HepG2 (cell line): ENCODE measurements around the gene CDC27. TPM values are rescaled to one million over a fixed set of nuclear protein-coding genes. Genes with fewer than 3 reads are reported as not detected.

Experiments
- ATAC-seq: fragments of 200-7000 bp; cut with Tn5 transposase; 3 replicates; pipeline ENCODE4 v1.9.1; 2020; ENCODE audit warnings: mild to moderate bottlenecking, moderate library complexity
- BruUV-seq: library from RNA; stranded (reverse); fragments of 400-500 nt; replicated peaks from 2 replicates; lab custom pipeline; 2021; lab: Mats Ljungman, UMichigan
- CTCF ChIA-PET: fragments of 300-600 bp; formaldehyde crosslinking; extraction: SDS; loops from one replicate; lab custom pipeline; 2021; ENCODE audit warnings: low total read pairs, inconsistent platforms, low intra/inter-chr PET ratio; lab: Yijun Ruan, JAX
- POLR2A ChIA-PET: fragments of 350-600 bp; sonication (Branson Sonifier 250); formaldehyde crosslinking; loops from one replicate; lab custom pipeline; 2020; ENCODE audit warnings: antibody characterized with exemption, inconsistent platforms; lab: Yijun Ruan, JAX
- DNase-seq: peaks from one replicate; pipeline ENCODE4 v3.0.0-alpha.2; 2015; ENCODE audit warnings: low spot score
- FAIRE-seq: peaks from 3 replicates; lab custom pipeline; 2011; peaks lifted over from hg19 to GRCh38; lab: Jason Lieb, UNC
- H2AFZ ChIP-seq: one replicate; pipeline ENCODE4 v1.6.1; 2011; ENCODE audit warnings: low read length, inconsistent platforms
- H3K27ac ChIP-seq: fragments of 300-600 bp; 3 replicates; pipeline ENCODE4 v1.8.0; 2011; ENCODE audit warnings: mixed run types, mild to moderate bottlenecking, mixed read lengths, low read length, inconsistent platforms; ENCODE audit not compliant: insufficient read depth; ENCODE audit errors: extremely low read length
- H3K27me3 ChIP-seq, 2 experiments: fragments of 200-600 bp in 1 of 2; 2 replicates in 1 of 2; 3 replicates in 1 of 2; pipeline versions ENCODE4 v1.6.0 to v1.8.0; 2011; ENCODE audit warnings: low read length in 2 of 2, mild to moderate bottlenecking in 2 of 2, moderate library complexity in 2 of 2, inconsistent platforms in 1 of 2; ENCODE audit not compliant: insufficient read depth in 2 of 2, control insufficient read depth in 1 of 2
- H3K36me3 ChIP-seq, 2 experiments: fragments of 200-600 bp in 1 of 2; replicated peaks in 1 of 2; 2 replicates in 1 of 2; 3 replicates in 1 of 2; pipeline versions ENCODE4 v1.5.1 to v1.8.0; 2011; ENCODE audit warnings: low read length in 2 of 2, inconsistent platforms in 1 of 2; ENCODE audit not compliant: insufficient read depth in 2 of 2, control insufficient read depth in 1 of 2
- H3K4me1 ChIP-seq: 2 replicates; pipeline ENCODE4 v1.5.1; 2012; ENCODE audit warnings: low read length, inconsistent platforms; ENCODE audit not compliant: insufficient read depth
- H3K4me2 ChIP-seq: 2 replicates; pipeline ENCODE4 v1.6.0; 2011; ENCODE audit warnings: low read depth, low read length, inconsistent platforms
- H3K4me3 ChIP-seq, 3 experiments: fragments of 200-600 bp in 1 of 3; sonication (generic), shearing (Covaris generic) in 1 of 3; replicated peaks in 1 of 3; 2 replicates each; pipeline ENCODE4 v1.5.1; 2011 to 2016; ENCODE audit warnings: low read length in 3 of 3, inconsistent platforms in 2 of 3, low read depth in 2 of 3, mild to moderate bottlenecking in 2 of 3, control low read depth in 1 of 3, mixed read lengths in 1 of 3; ENCODE audit not compliant: insufficient read depth in 1 of 3
- H3K79me2 ChIP-seq: one replicate; pipeline ENCODE4 v1.6.1; 2011; ENCODE audit warnings: low read length, inconsistent platforms; ENCODE audit not compliant: insufficient read depth
- H3K9ac ChIP-seq: 2 replicates; pipeline ENCODE4 v1.6.0; 2011; ENCODE audit warnings: mild to moderate bottlenecking, low read depth, low read length, inconsistent platforms; ENCODE audit not compliant: insufficient read depth
- H3K9me3 ChIP-seq: 2 replicates; pipeline ENCODE4 v1.5.1; 2012; ENCODE audit warnings: mild to moderate bottlenecking, low read length
- H4K20me1 ChIP-seq: 2 replicates; pipeline ENCODE4 v1.6.0; 2011; ENCODE audit warnings: inconsistent platforms, mild to moderate bottlenecking, low read length, moderate library complexity; ENCODE audit not compliant: insufficient read depth
- AKNA ChIP-seq: sonication (generic); formaldehyde crosslinking; IDR thresholded peaks from 2 replicates; pipeline ENCODE4 v1.4.0; 2020; ENCODE audit warnings: missing genetic modification reagents, borderline replicate concordance
- CHCHD3 ChIP-seq: sonication (generic); formaldehyde crosslinking; IDR thresholded peaks from 2 replicates; pipeline ENCODE4 v1.8.0; 2022; ENCODE audit warnings: mild to moderate bottlenecking, missing genetic modification reagents, moderate library complexity
- KDM6A ChIP-seq: IDR thresholded peaks from 2 replicates; pipeline ENCODE4 v1.6.1; 2016; ENCODE audit warnings: low read depth
- PHF5A ChIP-seq: IDR thresholded peaks from one replicate; pipeline ENCODE4 v1.6.1; 2018; ENCODE audit warnings: low read depth, missing genetic modification reagents; ENCODE audit not compliant: unreplicated experiment
- SAFB2 ChIP-seq: sonication (generic); formaldehyde crosslinking; IDR thresholded peaks from 2 replicates; pipeline ENCODE4 v1.5.1; 2020; ENCODE audit warnings: missing genetic modification reagents, low read depth, mild to moderate bottlenecking, borderline replicate concordance
- SETDB1 ChIP-seq: sonication (generic); formaldehyde crosslinking; IDR thresholded peaks from 2 replicates; pipeline ENCODE4 v1.5.1; 2020; ENCODE audit warnings: missing genetic modification reagents, mild to moderate bottlenecking, borderline replicate concordance
- SRF ChIP-seq: IDR thresholded peaks from 2 replicates; pipeline ENCODE4 v1.6.1; 2011; ENCODE audit warnings: mild to moderate bottlenecking, low read depth, low read length, moderate library complexity
- STAG1 ChIP-seq: sonication (generic); formaldehyde crosslinking; IDR thresholded peaks from 2 replicates; pipeline ENCODE4 v1.4.0; 2020; ENCODE audit warnings: missing genetic modification reagents
- TBX2 ChIP-seq: sonication (generic); formaldehyde crosslinking; IDR thresholded peaks from 2 replicates; pipeline ENCODE4 v1.5.0; 2020; ENCODE audit warnings: missing genetic modification reagents, mild to moderate bottlenecking, borderline replicate concordance
- TOE1 ChIP-seq: sonication (generic); formaldehyde crosslinking; IDR thresholded peaks from 2 replicates; pipeline ENCODE4 v1.4.0; 2020; ENCODE audit warnings: mild to moderate bottlenecking, missing genetic modification reagents
- ZBTB33 ChIP-seq: sonication (generic); formaldehyde crosslinking; IDR thresholded peaks from 2 replicates; pipeline ENCODE4 v1.4.0; 2020; ENCODE audit warnings: missing genetic modification reagents
- ZMAT5 ChIP-seq: sonication (generic); formaldehyde crosslinking; IDR thresholded peaks from 2 replicates; pipeline ENCODE4 v1.5.0; 2020; ENCODE audit warnings: mild to moderate bottlenecking, low read depth, missing genetic modification reagents, borderline replicate concordance
- ZNF496 ChIP-seq: sonication (generic); formaldehyde crosslinking; IDR thresholded peaks from 2 replicates; pipeline ENCODE4 v1.8.1; 2023; ENCODE audit warnings: mild to moderate bottlenecking, moderate library complexity, missing genetic modification reagents; ENCODE audit not compliant: insufficient replicate concordance
- ZNF589 ChIP-seq: sonication (generic); formaldehyde crosslinking; conservative IDR thresholded peaks from 2 replicates; pipeline ENCODE4 v1.8.0; 2022; ENCODE audit warnings: mild to moderate bottlenecking, moderate library complexity, missing genetic modification reagents
- ZNF629 ChIP-seq: sonication (generic); formaldehyde crosslinking; conservative IDR thresholded peaks from 2 replicates; pipeline ENCODE4 v1.5.0; 2020; ENCODE audit warnings: missing genetic modification reagents
- ZNF713 ChIP-seq: sonication (generic); formaldehyde crosslinking; IDR thresholded peaks from 2 replicates; pipeline ENCODE4 v1.4.0; 2020; ENCODE audit warnings: mild to moderate bottlenecking, missing genetic modification reagents
- ZNF740 ChIP-seq: sonication (generic); formaldehyde crosslinking; IDR thresholded peaks from 2 replicates; pipeline ENCODE4 v1.4.0; 2020; ENCODE audit warnings: missing genetic modification reagents
- ZNF883 ChIP-seq: sonication (generic); formaldehyde crosslinking; IDR thresholded peaks from 2 replicates; pipeline ENCODE4 v1.5.1; 2020; ENCODE audit warnings: mild to moderate bottlenecking, missing genetic modification reagents; ENCODE audit errors: not compliant biosample characterization
- WGBS: methylation state at CpG from one replicate; pipeline ENCODE4 v1.1.6; 2017; ENCODE audit warnings: low lambda C conversion rate; 5-methylcytosine and 5-hydroxymethylcytosine counted together
- in situ Hi-C: cut with HindIII; loops from 2 replicates; pipeline ENCODE4 v1.10.0; 2017; ENCODE audit warnings: low pct_unique_long_range_greater_than_20kb; ENCODE audit not compliant: extremely low pct_ligation_motif_present
- intact Hi-C: fragments of 100-400 bp; cut with micrococcal nuclease; formaldehyde crosslinking; loops from one replicate; pipeline ENCODE4 v1.10.0; 2022; ENCODE audit not compliant: unreplicated experiment
- polyA plus RNA-seq, 8 experiments: library from polyadenylated mRNA; depleted of rRNA in 3 of 8; stranded (reverse) in 7 of 8; unstranded in 1 of 8; fragments of >200 nt; fragmentation: Illumina TruSeq in 4 of 8; extraction: Trizol in 4 of 8; gene quantifications; 2 replicates each; pipeline versions ENCODE4 v1.2.1 to v1.2.3, GENCODE V29; 2011 to 2016; ENCODE audit warnings: low read depth in 4 of 8, missing spikeins in 1 of 8, mixed read lengths in 1 of 8; ENCODE audit not compliant: insufficient read depth in 1 of 8
- total RNA-seq, 5 experiments: library from RNA; depleted of rRNA; stranded (reverse); fragments of >200 nt; fragmentation: Illumina TruSeq; extraction: Trizol; gene quantifications; 2 replicates each; pipeline ENCODE4 v1.2.3, GENCODE V29; 2016; ENCODE audit warnings: low read depth in 1 of 5

The CDC27 gene
- total and polyA plus RNA-seq, 2 of the 13 experiments (the other 11 are each of a cell fraction or from before 2014, with no cell fraction given) = 80.7 to 102 TPM

- H3K4me1 ChIP-seq = peaks cover 47% of the 10 kb centered on the region
Observed at GRCh38 chr17:47227862-47228261, 38.8 kb upstream of the CDC27 start.

More at GRCh38 chr17:47227862-47228261, 38.8 kb upstream of the CDC27 start:
- Histone ChIP-seq H3K9me3 (peaks cover 9% of the 10 kb centered on the region; the same call in 1 of the 2 replicates), H3K36me3 (no peaks in the 10 kb centered on the region), H3K9ac (no peak overlapping the region), H3K4me3 (no peak overlapping the region), H3K4me2 (no peak overlapping the region), H2AFZ (no peak overlapping the region), H3K27ac (no peak overlapping the region), H3K79me2 (no peaks in the 10 kb centered on the region), H4K20me1 (no peaks in the 10 kb centered on the region), H3K27me3 (peaks cover 3 to 23% of the 10 kb centered on the region in 2 experiments; a peak in 3 of 5 replicates)
- in situ Hi-C loops (no loop called here), intact Hi-C loops (loop anchor here (10.0 kb wide), 1 partner anchor 387 kb away; no protein-coding TSS in a partner anchor)
- FAIRE-seq = no peak
- ChIA-PET POLR2A (no interaction called here), CTCF (no interaction called here)
- DNase-seq = no peak
- ATAC-seq = no peak
- no TSS peak for BruUV-seq
- 29% methylated on average over 2 of the region's 2 CpGs for WGBS
- TF ChIP-seq ZNF496 (CRISPR knock-in tag) = no peak
- no peak for TF ChIP-seq ZNF713 (CRISPR knock-in tag)
- TF ChIP-seq TBX2 (CRISPR knock-in tag) = no peak
- TF ChIP-seq SAFB2 (CRISPR knock-in tag) = no peak
- TF ChIP-seq KDM6A = no peak
- TF ChIP-seq SETDB1 (CRISPR knock-in tag) = no peak
- TF ChIP-seq SRF = no peak
- no peak for TF ChIP-seq PHF5A
- no peak for TF ChIP-seq STAG1 (CRISPR knock-in tag)
- TF ChIP-seq AKNA (CRISPR knock-in tag) = no peak
- no peak for TF ChIP-seq ZNF629 (CRISPR knock-in tag)
- no peak for TF ChIP-seq ZNF589 (CRISPR knock-in tag)
- no peak for TF ChIP-seq TOE1 (CRISPR knock-in tag)
- no peak for TF ChIP-seq ZNF883
- no peak for TF ChIP-seq ZNF740 (CRISPR knock-in tag)
- TF ChIP-seq ZMAT5 = no peak
- TF ChIP-seq ZBTB33 = no peak
- TF ChIP-seq CHCHD3 (CRISPR knock-in tag) = no peak
